GM12873 (cell line): ENCODE data around the gene C2orf74.

Experiments
- TF ChIP-seq, protein P1 (sequence below): IDR thresholded peaks from 2 replicates; pipeline ENCODE4 v1.5.1; 2012; ENCODE audit warnings: low read depth, mild to moderate bottlenecking, moderate library complexity, low read length, control low read depth; ENCODE audit not compliant: insufficient read depth; ENCODE audit errors: missing control alignments

C2orf74 gene

GRCh38 chr2:61182059-61182383 lies 20.0 kb downstream of the C2orf74 start:
- TF ChIP-seq, protein P1, sequence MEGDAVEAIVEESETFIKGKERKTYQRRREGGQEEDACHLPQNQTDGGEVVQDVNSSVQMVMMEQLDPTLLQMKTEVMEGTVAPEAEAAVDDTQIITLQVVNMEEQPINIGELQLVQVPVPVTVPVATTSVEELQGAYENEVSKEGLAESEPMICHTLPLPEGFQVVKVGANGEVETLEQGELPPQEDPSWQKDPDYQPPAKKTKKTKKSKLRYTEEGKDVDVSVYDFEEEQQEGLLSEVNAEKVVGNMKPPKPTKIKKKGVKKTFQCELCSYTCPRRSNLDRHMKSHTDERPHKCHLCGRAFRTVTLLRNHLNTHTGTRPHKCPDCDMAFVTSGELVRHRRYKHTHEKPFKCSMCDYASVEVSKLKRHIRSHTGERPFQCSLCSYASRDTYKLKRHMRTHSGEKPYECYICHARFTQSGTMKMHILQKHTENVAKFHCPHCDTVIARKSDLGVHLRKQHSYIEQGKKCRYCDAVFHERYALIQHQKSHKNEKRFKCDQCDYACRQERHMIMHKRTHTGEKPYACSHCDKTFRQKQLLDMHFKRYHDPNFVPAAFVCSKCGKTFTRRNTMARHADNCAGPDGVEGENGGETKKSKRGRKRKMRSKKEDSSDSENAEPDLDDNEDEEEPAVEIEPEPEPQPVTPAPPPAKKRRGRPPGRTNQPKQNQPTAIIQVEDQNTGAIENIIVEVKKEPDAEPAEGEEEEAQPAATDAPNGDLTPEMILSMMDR: no peak

DNA sequence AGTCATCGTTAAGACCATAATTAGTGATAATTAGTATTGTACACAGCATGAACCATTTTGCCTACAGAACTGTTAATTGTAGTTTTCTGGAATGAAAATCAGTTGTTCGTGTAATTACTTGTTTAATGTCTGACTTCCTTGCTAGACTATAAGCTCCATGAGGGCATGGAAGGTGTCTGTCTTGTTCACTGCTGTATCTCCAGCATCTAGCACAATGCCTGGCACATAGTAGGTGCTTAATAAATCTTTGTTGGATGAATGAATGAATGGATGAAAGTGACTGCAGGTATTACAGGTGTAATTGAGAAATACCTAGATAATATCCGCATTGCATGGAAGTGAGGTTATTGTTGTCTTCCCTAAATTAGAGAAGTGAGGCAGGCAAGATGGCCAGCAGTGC lies 21.8 kb downstream of the C2orf74 start:
- TF ChIP-seq, protein P1: no peak

GRCh38 chr2:61184263-61184662 lies 22.3 kb downstream of the C2orf74 start:
- TF ChIP-seq, protein P1: no peak

- TF ChIP-seq, protein P1: no peak
Observed at GRCh38 chr2:61185231-61185728, 23.3 kb downstream of the C2orf74 start.

DNA sequence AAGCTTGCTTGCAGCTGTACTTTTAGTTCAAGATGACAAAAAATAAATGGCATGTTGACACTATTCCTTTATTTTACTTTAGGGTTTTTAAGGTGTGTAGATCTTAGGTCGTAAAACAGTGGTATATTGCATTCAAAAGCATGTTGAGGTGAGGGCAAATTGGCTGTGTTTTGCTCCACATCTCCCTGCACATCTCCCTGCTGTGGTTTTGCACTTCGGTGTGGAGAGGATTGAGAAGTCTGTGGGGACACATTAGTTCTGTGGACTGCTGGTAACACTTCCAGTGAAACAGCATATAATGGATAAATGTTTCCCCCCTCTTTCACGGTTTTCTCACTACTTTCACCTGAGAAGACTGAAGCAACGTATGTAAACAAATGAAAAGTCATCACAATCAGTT lies 25.1 kb downstream of the C2orf74 start:
- TF ChIP-seq, protein P1: no peak

DNA sequence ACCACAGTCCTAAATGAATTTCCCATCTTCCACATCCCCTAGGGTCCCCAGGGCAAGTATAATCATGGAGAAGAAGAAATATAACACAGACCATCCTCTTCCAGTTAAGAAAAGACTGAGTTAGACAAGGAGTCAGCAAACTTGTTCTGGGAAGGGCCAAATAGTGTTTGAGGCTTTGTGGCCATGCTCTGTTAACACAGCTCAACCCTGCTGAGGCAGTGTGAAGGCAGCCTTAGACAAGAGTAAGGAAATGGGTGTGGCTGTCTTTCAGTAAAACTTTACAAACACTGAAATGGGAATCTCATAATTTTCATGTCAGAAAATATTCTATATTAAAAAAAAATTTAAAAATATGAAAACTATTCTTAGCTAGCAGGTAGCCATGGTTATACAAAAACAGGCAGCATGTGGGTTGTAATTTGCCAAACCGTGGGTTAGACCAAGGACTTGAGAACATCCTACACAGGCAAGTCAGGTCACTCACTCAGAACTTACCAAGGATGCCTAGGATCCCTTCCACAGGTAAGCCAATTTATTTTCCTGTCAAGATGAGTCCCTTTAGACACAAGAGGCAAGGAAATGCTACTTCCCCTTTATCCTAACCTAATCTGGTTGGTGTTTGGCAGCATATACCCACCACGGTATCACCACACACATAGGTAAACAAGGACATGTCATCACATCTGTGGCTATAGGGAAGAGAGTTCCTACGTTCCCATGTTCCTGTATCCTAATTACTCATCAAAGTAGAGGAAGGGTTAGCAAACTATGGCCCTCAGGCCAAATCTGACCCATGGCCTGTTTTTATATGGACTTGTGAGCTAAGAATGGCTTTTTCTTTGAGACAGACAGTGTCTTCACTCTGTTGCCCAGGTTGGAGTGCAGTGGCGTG lies 31.9 kb downstream of the C2orf74 start:
- TF ChIP-seq, protein P1: no peak

DNA sequence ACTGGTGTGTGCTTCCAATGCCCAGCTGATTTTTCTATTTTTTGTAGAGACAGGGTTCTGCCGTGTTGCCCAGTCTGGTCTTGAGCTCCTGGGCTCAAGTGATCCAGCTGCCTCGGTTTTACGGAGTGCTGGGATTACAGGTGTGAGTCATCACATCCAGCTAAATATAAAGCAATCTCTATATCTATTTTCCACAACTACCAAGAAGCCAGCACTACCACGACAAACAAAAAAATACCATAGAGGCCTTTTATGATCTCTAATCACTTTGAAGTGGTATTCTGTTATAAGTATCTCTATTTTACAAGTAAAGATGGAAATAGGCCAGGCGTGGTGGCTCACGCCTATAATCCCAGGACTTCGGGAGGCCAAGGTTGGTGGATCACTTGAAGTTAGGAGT lies 34.7 kb downstream of the C2orf74 start:
- TF ChIP-seq, protein P1: no peak
